ENCODE results near the gene KRAS.

DNA sequence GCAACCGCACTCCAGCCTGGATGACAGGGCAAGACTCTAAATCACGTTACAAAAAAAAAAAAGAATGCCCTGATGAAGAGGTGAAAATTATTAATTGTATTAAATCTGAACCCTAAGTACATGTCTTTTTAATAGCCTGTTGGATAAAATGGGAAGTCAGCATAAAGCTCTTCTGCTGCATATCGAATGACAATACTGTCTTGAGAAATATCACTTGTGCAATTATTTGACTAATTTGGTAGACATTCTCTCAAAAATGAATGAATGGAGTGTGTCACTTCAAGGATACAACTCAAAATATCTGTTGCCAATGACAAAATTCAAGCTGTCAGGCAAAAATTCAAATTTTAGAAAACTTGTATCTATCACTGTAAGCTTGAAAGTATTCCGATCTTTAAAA, 94.7 kb downstream of the KRAS start:
- TF ChIP-seq CTCF (IDR thresholded peaks at IDR 0.05; ENCODE audit: extremely low read depth in 1 of 2, insufficient read depth in 1 of 2, low read depth in 1 of 2, low read length in 2 of 2) (no peak), EZH2 (IDR thresholded peaks at IDR 0.05; ENCODE audit: borderline replicate concordance, low read depth, low read length, severe bottlenecking) (no peak), POLR2A (IDR thresholded peaks at IDR 0.05; ENCODE audit: low read depth, low read length) (no peak), MAX (IDR thresholded peaks at IDR 0.05; ENCODE audit: insufficient read depth, insufficient read length) (no peak), MYC (IDR thresholded peaks at IDR 0.05; ENCODE audit: low read depth, low read length) (no peak), POLR2AphosphoS5 (IDR thresholded peaks at IDR 0.05; ENCODE audit: insufficient read depth, low read depth, low read length) (no peak)
